Peyer's patch (tissue), 4 donors: ENCODE measurements around the gene EDN1. TPM values are rescaled to one million over a fixed set of nuclear protein-coding genes. Genes with fewer than 3 reads are reported as not detected.

Experiments
- DNase-seq, 3 donors: peaks; one replicate each; pipeline ENCODE4 v3.0.0-alpha.2; 2017 to 2019
- H3K27ac ChIP-seq, 4 donors: fragments of 200-600 bp; sonication (generic); one replicate each; pipeline ENCODE4 v1.5.1; 2016 to 2019
- H3K27me3 ChIP-seq, 2 donors: fragments of 200-600 bp; sonication (generic); one replicate each; pipeline ENCODE4 v1.5.1; 2019
- H3K36me3 ChIP-seq, 3 donors: fragments of 200-600 bp; sonication (generic); one replicate each; pipeline ENCODE4 v1.5.1; 2016 to 2019
- H3K4me1 ChIP-seq, 4 donors: fragments of 200-600 bp; sonication (generic); one replicate each; pipeline ENCODE4 v1.5.1; 2016 to 2019
- H3K4me3 ChIP-seq, 4 donors: fragments of 200-600 bp; sonication (generic); 1 replicate in 3 of 4; 2 replicates in 1 of 4; pipeline ENCODE4 v1.5.1; 2016 to 2019; ENCODE audit warnings: mild to moderate bottlenecking in 1 of 4
- H3K9me3 ChIP-seq, 4 donors: fragments of 200-600 bp; sonication (generic); one replicate each; pipeline ENCODE4 v1.5.1; 2016 to 2019; ENCODE audit warnings: mild to moderate bottlenecking in 1 of 4
- POLR2A ChIP-seq, 2 donors: fragments of 450-650 bp; IDR thresholded peaks; one replicate each; pipeline ENCODE4 v1.5.1; 2017; ENCODE audit warnings: antibody characterized with exemption in 2 of 2, mild to moderate bottlenecking in 2 of 2, moderate library complexity in 2 of 2
- total RNA-seq, 4 donors: library from RNA; depleted of rRNA; stranded (reverse); fragments of >200 nt; gene quantifications; one replicate each; pipeline ENCODE4 v1.1.0, GENCODE V29; 2016
- TF ChIP-seq, protein P1 (sequence below), 6 experiments: fragments of 450-650 bp in 4 of 6; fragments of 200-600 bp in 2 of 6; sonication (generic) in 1 of 6; IDR thresholded peaks; one replicate each; pipeline ENCODE4 v1.5.1; 2017 to 2019; ENCODE audit warnings: antibody characterized with exemption in 6 of 6, mild to moderate bottlenecking in 3 of 6, moderate library complexity in 1 of 6

EDN1 gene
- total RNA-seq, 4 donors from 2014 or later, result 5.8 to 19.0 (median 13.5) TPM

- TF ChIP-seq, protein P1, sequence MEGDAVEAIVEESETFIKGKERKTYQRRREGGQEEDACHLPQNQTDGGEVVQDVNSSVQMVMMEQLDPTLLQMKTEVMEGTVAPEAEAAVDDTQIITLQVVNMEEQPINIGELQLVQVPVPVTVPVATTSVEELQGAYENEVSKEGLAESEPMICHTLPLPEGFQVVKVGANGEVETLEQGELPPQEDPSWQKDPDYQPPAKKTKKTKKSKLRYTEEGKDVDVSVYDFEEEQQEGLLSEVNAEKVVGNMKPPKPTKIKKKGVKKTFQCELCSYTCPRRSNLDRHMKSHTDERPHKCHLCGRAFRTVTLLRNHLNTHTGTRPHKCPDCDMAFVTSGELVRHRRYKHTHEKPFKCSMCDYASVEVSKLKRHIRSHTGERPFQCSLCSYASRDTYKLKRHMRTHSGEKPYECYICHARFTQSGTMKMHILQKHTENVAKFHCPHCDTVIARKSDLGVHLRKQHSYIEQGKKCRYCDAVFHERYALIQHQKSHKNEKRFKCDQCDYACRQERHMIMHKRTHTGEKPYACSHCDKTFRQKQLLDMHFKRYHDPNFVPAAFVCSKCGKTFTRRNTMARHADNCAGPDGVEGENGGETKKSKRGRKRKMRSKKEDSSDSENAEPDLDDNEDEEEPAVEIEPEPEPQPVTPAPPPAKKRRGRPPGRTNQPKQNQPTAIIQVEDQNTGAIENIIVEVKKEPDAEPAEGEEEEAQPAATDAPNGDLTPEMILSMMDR (IDR thresholded peaks at IDR 0.05), result no peak
- no peak for TF ChIP-seq POLR2A (IDR thresholded peaks at IDR 0.05)
- H3K4me3 ChIP-seq, result no peak overlapping the region
- peak in 1 of 3 donors; percentile 77 for DNase-seq
Observed at GRCh38 chr6:12324099-12324498, 33.9 kb downstream of the EDN1 start.

GRCh38 chr6:12324748-12325147, 34.6 kb downstream of the EDN1 start:
- Histone ChIP-seq H3K4me3 (no peak overlapping the region), H3K36me3 (no peaks in the 10 kb centered on the region), H3K9me3 (no peaks in the 10 kb centered on the region), H3K4me1 (no peaks in the 10 kb centered on the region), H3K27me3 (no peaks in the 10 kb centered on the region), H3K27ac (peak overlapping the region in 3 of 4 donors; percentile 23 to 80 (median 78))
- DNase-seq, result no peak
- no peak for TF ChIP-seq POLR2A (IDR thresholded peaks at IDR 0.05)
- TF ChIP-seq, protein P1 (IDR thresholded peaks at IDR 0.05), result no peak

More at GRCh38 chr6:12324099-12324498, 33.9 kb downstream of the EDN1 start:
- peaks cover 0 to 2% (median 0%) of the 10 kb centered on the region in 4 donors for H3K9me3 ChIP-seq
- no peaks in the 10 kb centered on the region for H3K27me3 ChIP-seq
- H3K36me3 ChIP-seq, result no peaks in the 10 kb centered on the region
- no peaks in the 10 kb centered on the region for H3K4me1 ChIP-seq
- H3K27ac ChIP-seq, result peak overlapping the region in 3 of 4 donors; percentile 42 to 80 (median 78)

- H3K36me3 ChIP-seq, result no peaks in the 10 kb centered on the region
- no peak overlapping the region for H3K4me3 ChIP-seq
- H3K27ac ChIP-seq, result no peak overlapping the region
- no peaks in the 10 kb centered on the region for H3K9me3 ChIP-seq
- TF ChIP-seq, protein P1 (IDR thresholded peaks at IDR 0.05), result no peak
- no peak for TF ChIP-seq POLR2A (IDR thresholded peaks at IDR 0.05)
- no peaks in the 10 kb centered on the region for H3K27me3 ChIP-seq
- DNase-seq, result no peak
- no peaks in the 10 kb centered on the region for H3K4me1 ChIP-seq
Observed at GRCh38 chr6:12325872-12326271, 35.7 kb downstream of the EDN1 start.

- H3K9me3 ChIP-seq, result no peaks in the 10 kb centered on the region
- no peak for DNase-seq
- no peaks in the 10 kb centered on the region for H3K36me3 ChIP-seq
- H3K4me1 ChIP-seq, result no peaks in the 10 kb centered on the region
- no peaks in the 10 kb centered on the region for H3K27me3 ChIP-seq
- TF ChIP-seq, protein P1 (IDR thresholded peaks at IDR 0.05), result no peak
- no peak for TF ChIP-seq POLR2A (IDR thresholded peaks at IDR 0.05)
- no peak overlapping the region for H3K27ac ChIP-seq
- H3K4me3 ChIP-seq, result no peak overlapping the region
Observed at GRCh38 chr6:12327391-12327790, 37.2 kb downstream of the EDN1 start.

GRCh38 chr6:12327988-12328387, 37.8 kb downstream of the EDN1 start:
- Histone ChIP-seq H3K9me3 (no peaks in the 10 kb centered on the region), H3K27me3 (no peaks in the 10 kb centered on the region), H3K4me3 (no peak overlapping the region), H3K27ac (no peak overlapping the region), H3K4me1 (no peaks in the 10 kb centered on the region), H3K36me3 (no peaks in the 10 kb centered on the region)
- TF ChIP-seq, protein P1 (IDR thresholded peaks at IDR 0.05), result no peak
- TF ChIP-seq POLR2A (IDR thresholded peaks at IDR 0.05), result no peak
- no peak for DNase-seq

GRCh38 chr6:12328701-12329100, 38.5 kb downstream of the EDN1 start:
- no peak overlapping the region for H3K27ac ChIP-seq
- no peaks in the 10 kb centered on the region for H3K27me3 ChIP-seq
- no peak for DNase-seq
- no peak for TF ChIP-seq POLR2A (IDR thresholded peaks at IDR 0.05)
- TF ChIP-seq, protein P1 (IDR thresholded peaks at IDR 0.05), result no peak
- no peak overlapping the region for H3K4me3 ChIP-seq
- no peaks in the 10 kb centered on the region for H3K9me3 ChIP-seq
- H3K4me1 ChIP-seq, result no peaks in the 10 kb centered on the region
- no peaks in the 10 kb centered on the region for H3K36me3 ChIP-seq
